Adrenal gland (tissue), 5 donors: ENCODE results near the gene GALNT12.

Source experiments
- CTCF ChIP-seq, 6 experiments: fragments of 450-650 bp in 4 of 6; fragments of 200-600 bp in 2 of 6; sonication (generic) in 1 of 6; IDR thresholded peaks; 1 replicate in 5 of 6; 2 replicates in 1 of 6; pipeline versions ENCODE4 v1.5.1 to v1.8.0; 2016 to 2021; ENCODE audit warnings: antibody characterized with exemption in 6 of 6, mild to moderate bottlenecking in 2 of 6, moderate library complexity in 1 of 6
- POLR2A ChIP-seq, 2 donors: fragments of 450-650 bp; IDR thresholded peaks; one replicate each; pipeline ENCODE4 v1.6.1; 2017; ENCODE audit warnings: antibody characterized with exemption in 2 of 2, mild to moderate bottlenecking in 2 of 2, moderate library complexity in 1 of 2
- donor health status: DM: no; HTN: no; CAD: no.

GRCh38 chr9:98807814-98808195 is 335 bp downstream of the GALNT12 start:
- TF ChIP-seq CTCF (IDR thresholded peaks at IDR 0.05) = no peak
- TF ChIP-seq POLR2A (IDR thresholded peaks at IDR 0.05) = no peak
